Stimulated activated CD4-positive, alpha-beta T cell treated with anti-CD3 and anti-CD28 coated beads, Interleukin-15, amount 100 ng/mL, for 24 hours (primary cell): ENCODE measurements around the gene ADARB2.
"Not testable (repeated sequence)": the region's sequence is repeated elsewhere in the genome, so short reads cannot be mapped to it uniquely, and the experiment has no call there.

Source experiments
- DNase-seq: peaks from one replicate; pipeline ENCODE4 v3.0.0-alpha.2; 2020

Gene ADARB2

DNA sequence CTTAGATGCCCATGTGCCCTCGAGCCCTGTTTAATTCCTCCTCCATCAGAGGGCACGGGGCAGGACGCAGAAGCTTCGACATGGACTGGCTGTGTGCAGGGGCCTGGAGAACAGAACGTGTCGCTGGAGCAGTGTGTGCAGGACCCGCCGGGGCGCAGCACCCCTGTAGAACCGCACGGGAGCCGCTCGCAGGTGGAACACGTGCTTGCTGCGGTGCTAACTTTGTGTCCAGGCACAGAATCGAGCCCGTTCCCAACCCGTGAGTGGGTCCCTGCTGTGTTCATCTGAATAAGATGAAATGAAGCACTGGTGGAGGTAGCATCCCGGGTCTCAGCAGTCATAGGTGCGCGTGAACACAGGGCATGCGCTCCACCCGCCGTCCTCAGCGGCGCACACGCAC, 564.2 kb downstream of the ADARB2 start:
- DNase-seq: no peak

DNA sequence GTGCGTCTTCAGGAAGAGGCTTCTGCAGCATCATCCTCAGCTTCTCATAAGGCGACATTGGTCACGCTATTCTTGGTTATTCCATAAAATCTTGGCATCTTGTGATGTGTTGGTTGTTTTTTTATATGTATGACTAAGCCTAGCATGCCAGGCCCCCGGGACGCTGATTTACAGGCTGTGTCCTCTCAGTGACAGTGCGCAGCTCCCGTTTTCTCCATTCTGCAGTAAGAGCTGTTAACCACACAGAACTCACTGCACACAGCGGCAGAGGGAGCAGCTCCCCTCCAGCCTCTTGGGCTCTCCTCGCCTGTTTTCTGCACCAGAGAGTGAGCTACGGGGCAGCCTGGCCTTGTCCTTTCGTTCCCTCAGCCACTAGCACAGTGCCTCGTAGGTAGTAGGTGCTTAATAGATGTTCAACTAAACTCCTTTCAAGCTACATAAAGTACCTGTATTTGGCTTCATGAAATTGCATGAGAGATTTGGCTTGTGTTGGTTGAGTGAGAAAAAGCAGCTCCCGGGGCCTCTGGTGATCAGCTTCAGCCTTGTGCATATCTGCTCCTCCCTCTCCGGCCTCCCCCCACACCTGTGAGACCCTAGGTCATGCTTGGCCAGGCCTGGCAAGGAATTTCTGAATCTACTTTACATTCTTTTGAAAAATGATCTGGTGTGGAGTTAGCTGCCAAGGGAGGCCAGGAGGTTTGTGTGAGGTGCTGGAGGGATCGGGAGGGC, 564.9 kb downstream of the ADARB2 start:
- no peak for DNase-seq

DNA sequence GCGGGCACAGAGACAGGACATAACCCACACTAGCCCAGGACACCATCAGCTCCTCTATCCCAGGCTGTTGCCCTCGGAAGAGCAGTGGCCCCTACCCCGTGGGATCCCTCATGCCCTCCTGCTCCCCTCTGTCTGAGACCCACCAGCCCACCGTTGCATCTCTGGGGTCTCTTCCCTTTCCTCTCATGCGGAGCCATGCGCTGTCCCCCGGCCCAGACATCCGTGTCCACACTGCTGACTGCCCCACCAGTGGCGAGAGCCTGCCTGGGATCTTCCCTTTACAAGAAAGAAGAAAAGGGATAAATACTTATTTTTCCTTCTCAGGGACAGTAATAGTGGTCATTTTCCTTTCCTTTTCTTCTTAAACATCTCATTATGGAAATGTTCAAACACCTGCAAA, 565.7 kb downstream of the ADARB2 start:
- DNase-seq: no peak

DNA sequence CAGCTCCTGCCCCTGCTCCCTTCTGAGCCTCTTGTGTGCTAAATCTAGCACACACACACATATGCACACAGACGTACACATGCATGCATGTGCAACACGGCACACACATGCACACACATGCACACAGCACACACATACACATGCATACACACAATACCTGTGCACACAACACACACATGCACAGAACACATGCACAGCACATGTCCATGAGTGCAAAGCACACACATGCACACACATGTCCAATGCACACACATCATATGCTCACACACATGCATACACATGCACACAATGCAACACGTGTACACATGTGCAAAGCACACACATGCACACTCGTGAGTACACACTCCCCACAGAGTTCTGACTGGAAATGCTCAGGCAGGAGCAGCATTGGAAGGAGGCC, 566.1 kb downstream of the ADARB2 start:
- no peak for DNase-seq

DNA sequence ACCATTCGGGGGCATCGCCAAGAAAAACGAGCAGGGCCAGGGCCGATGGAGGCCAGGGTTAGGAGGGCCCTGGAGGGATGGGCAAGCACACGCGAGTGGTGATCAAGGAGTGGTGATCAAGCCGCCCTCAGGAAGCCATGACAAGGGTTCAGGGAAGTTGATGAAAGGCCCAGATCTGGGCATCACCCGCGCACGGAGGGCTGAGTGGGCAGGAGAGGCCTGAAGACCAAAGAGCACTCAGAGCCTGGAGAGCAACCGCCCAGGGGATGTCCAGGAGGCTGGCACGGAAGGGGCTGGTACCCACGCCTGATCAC, 566.5 kb downstream of the ADARB2 start:
- DNase-seq: no peak

DNA sequence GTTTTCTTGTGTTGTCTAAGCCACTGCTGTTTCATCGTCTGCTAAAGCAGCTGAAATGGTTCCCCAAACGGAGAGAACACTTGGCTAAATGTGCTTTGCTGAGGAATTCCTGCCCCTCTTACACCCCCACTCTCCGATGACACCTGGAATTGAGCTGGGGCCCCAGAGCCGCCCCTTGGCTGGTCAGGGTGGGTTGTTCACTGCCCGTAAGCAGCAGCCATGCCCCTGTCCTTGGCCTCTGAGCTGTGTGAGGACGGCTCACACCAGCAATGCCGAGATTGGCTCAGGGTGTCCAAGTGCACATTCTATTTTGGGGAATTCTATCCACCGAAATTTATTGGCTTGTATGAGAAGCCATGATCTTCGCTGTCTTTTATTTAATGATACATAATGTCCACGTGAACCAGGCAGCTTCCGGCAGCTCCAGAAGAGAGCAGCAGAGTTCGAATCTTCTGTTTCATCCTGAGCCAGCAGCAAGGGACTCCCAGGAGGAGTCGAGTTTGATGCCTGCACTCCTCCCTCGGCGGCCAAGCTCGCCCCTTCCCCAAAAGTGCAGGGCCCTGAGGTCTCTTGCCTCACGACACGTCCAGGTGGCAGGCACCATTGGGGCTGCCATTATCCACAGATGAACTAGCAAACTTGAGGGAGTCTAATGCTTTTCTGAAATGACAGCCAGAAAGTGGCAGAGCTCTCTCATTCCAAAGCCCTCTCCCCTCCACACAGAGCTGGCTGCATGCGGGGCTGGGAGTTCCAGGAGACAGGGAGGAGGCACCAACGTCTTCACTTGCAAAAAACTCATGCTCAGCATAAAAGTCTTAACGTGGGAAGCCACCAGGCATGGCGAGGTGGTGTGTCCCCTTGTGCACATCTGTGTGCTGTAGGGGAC, 567.1 kb downstream of the ADARB2 start:
- no peak for DNase-seq

DNA sequence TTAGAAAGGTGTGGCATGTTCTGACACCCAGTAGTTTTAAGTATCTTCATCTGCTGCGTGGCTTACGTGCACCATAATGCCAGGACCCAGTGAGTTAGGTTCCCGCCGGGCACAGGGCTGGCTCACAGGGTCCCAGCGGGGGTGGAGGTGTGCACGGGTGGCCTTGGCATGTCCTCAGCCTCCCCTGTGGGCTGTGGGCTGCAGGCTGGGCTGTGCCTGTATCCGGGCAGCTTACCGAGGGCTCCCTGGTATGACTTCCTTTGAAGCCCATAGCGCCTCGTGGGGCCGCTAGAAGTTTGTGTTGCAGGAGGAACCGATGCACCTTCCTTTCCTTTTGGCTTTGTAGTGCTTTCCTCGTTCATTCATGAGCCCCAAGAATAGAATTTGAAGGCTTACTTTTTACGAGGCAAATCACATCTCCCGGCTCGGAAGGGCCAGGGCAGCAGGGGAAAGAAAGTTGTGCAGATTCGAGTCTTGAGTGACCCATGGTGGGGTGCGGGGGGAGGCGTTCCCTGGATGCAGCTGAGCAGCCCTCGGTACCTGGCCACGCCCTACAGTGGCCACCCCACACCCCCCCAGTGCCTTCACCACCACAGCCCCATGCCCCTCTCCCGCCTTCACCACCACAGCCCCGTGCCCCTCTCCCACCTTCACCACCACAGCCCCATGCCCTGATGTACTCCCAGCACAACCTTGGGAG, 568.0 kb downstream of the ADARB2 start:
- DNase-seq: no peak

DNA sequence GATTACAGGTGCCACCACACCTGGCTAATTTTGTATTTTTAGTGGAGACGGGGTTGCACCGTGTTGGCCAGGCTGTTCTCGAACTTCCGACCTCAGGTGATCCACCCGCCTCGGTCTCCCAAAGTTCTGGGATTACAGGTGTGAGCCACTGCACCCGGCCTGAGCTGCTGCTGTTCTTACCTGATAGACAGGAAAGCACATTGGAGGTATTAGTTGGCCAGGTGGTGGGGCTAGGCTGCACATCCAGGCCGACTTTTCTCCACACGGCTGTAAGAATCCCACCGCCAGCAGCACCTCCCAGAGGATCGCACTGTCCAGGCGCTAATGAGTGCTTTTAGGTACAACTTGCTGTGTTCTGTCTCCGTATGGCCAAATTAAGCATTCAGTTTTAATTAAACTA, 568.6 kb downstream of the ADARB2 start:
- no peak for DNase-seq

DNA sequence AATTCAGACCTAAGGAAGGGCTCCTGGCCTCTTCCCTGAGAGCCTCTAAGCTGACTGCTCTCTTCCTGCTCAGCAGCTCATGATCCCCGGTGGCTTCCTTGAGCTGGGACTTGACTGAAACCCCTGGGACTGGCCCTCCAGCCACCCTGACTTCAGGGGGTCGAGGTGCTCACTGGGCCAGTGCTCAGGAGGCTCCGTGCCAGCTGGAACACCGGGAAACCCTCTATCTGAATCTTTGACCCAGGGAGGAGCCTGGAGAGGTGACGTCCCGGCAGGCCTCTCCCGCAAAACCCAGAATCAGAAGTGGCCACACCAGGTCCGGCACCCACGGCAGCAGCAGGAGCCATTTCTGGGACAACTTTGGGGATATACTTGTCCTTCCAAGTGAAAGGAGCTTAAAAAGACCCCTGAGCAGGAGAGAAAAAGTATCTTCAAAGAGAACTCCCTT, 570.5 kb downstream of the ADARB2 start:
- DNase-seq: no peak

DNA sequence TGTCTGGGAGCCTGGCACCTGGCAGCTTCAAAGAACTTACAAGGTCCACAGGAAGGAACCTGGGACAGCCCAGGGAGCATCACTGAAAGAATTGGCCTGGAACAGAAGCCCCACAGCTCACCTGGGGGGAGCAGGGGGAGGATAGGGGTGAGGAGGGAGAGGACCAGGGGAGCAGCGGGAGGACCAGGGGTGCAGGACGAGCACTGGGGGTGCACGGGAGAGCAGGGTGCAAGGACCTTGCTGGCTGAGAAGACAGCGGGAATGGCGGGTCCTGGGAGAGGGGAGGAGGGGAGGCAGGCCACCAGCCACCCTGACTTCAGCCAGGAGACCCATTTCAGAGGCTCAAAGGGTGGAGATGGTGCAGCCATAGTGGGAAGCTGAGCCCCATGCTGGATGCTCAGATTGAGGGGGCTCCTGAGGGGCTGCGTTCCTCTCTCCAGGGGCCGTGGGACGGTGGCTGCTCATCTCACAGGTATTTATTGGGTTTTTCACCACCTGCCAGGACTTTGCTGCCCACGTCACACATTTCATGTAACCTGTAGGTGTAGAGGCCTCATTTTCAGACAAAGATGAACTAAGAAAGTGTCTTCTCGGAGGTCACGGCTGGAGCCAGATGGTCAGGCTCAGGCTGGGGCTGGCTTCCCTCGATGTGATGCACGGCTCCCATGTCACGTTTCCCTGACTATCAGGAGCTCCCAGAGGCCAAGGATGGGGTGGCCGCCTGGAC, 571.1 kb downstream of the ADARB2 start:
- no peak for DNase-seq

DNA sequence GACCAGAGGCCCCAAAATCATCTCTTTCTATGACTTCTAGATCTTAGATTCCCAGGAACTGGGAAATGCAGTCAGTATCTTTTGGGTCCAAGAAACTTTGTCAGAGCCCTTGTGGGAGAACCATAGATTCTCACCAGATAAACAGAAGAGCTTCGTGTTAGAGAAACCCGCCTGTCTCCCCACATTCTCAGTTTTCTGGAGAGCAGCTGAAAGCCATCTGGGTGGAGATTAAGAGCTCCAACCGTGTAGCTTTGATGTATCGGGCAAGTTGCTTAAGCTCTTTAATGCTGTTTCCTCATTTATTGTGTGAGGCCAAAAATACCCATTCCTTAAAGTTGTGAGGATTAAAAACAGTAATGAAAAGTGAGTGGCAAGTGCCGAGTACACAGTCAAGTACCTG, 573.5 kb downstream of the ADARB2 start:
- DNase-seq: no peak

DNA sequence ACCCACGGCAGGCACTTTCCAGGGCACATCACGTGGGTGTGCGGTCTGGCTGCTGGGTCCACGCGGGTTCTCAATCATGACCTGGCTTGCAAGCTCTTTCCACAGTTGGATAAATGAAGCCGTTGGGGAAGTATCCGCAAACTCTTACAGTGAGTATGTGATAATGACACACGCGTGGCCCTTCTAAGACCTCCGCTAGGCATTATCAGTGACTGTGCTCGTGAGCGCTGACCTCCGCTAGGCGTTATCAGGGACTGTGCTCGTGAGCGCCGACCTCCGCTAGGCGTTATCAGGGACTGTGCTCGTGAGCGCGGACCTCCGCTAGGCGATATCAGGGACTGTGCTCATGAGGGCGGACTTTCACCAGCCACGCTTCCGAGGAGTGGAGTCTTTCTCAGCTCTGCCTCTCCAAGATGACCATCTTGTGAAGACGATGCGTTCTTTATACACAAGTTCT, 574.1 kb downstream of the ADARB2 start:
- DNase-seq: no peak

DNA sequence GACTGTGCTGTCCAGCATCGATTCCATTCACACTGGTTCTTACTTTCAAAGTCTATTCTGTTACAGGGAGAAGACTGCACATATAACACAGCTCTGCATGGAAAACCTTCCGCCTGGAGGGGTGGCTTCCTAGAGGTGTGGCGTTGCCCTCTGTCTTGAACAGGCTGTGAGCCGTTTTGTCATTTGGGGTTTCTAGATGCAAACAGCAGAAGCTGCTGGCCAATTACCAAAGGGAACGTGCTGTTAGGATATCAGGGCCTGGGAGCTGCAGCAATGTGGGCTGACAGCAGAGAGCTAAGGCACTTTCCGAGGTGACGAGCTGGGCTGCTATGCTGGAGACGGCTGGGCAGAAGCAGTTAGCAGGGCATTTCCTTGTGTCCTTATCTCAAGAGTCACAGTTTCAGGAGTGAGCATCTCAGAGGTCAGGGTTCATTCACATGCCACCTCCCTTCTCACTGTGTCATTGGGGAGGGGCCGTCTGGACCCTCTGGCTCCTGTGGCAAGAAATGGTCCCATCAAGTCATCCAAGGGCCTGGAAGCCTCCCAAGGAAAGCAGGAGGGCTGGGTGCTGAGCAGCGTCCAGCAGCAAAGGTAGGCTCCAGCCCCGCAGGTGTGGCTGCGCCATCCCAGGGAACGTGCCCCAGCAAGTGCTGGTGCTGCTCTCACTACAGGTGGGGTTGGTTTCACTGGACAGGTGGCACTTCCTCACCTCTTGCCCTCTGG, 574.7 kb downstream of the ADARB2 start:
- DNase-seq: no peak

DNA sequence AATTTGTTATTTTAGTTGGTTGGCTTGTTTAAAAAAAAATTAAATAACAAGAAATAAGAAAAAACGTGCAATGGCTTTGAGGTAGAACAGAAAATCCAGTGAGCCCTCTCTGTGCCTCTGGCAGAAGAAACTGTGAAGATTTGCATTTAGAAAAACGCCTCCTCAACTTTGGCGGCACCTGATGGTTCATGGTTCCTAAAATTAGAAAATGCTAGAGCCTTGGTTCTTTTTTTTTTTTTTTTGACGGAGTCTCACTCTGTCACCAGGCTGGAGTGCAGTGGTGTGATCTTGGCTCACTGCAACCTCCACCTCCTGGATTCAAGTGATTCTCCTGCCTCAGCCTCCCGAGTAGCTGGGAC, 576.0 kb downstream of the ADARB2 start:
- DNase-seq: not testable (repeated sequence)

DNA sequence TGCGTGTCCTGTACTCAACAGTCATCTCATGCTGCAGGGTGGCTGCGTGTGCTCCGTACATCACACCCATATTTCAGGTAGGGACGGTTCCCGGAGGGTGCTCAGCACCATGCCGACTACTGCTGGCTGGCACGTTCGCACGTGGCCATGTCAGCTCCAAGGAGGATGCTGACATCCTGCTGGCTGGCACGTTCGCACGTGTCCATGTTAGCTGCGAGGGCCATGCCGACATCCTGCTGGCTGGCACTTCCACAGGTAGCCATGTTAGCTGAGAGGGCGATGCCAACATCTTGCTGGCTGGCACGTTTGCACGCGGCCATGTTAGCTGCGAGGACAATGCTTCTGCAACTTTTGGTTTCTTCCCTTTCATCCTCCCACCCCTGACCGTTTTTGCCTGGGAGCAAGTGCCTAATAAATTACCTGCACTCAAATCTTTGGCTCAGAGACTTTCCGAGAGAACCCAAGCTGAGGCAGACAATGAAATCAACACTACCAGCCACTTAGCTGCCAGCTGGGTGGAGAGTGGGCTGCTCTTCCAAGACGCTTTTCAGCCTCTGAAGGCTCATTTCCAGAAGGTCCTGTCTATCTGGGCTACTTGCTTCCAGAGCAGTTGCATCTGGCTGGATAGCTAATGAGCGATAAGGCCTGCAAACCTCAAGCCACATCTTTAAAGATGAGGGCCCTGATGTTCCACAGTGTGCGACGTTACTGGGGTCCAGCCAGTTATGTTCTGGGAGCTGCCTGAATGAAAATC, 576.6 kb downstream of the ADARB2 start:
- DNase-seq: no peak

DNA sequence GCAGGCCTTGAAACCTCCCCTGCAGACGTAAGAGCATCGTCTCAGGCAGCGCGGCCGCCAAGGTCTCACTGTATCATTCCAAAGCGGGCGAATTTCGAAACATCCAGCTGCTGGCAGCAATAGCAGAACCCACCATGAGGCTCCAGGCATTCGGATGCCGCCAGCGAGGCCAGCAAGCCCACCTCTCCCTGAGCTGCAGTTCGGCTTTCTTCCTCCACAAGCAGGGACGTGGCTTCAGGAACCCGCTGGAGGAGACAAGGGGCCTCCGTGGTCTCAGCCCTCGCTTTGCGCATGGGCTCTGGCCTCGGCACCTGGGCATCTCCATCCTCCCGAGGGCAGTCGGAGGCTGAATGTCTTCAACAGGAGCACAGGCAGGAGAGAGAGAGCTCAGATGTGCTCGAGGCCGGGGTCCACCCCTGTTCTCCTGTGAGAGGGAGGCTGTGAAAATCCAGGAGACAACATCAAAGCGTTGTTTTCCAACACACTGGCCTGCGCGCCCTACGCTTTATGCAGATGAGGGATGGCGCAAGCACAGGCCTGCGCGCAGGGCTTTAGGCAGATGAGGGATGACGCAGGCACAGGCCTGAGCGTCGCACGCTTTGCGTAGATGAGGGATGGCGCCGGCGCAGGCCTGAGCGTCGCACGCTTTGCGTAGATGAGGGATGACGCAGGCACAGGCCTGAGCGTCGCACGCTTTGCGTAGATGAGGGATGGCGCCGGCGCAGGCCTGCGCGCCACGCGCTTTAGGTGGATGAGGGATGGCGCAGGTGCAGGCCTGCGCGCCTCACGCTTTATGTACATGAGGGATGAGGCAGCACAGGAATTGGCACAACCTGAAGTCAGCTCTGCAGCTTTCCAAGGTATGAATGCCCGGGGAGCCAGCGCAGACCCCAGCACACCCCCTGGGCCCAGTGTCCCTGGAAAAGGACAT, 577.9 kb downstream of the ADARB2 start:
- DNase-seq: no peak

DNA sequence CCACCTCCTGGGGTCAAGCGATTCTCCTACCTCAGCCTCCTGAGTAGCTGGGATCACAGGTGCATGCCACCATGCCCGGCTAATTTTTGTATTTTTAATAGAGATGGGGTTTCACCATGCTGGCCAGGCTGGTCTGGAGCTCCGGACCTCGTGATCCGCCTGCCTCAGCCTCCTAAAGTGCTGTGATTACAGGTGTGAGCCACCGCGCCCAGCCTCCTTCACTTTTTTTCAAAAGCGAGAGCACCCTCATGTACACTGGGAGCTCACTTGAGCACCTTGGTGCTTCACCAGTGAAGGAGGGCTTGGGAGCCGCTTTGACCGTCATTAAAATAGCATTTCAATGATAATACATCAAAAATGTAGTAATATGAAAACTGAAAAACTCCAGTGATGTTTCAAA, 578.8 kb downstream of the ADARB2 start:
- DNase-seq: not testable (repeated sequence)

DNA sequence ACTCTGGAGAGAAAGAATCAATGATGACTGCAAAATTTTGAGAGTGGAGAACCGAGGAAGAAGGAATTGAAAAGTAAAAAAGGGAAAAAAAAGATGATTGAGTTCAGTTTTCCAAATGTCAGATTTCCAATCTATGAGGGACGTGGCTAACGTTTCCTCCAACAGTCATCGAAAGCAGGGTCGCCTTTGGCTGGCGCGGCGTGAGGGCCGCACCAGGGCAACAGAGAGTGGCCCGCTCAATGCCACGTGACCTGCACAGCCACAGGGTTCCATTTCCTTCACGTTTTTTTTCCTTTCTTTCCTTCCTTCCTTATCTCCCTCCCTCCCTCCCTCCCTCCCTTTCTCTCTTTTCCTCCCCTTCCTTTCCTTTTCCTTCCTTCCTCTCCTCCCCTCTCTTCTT, 579.3 kb downstream of the ADARB2 start:
- DNase-seq: no peak

DNA sequence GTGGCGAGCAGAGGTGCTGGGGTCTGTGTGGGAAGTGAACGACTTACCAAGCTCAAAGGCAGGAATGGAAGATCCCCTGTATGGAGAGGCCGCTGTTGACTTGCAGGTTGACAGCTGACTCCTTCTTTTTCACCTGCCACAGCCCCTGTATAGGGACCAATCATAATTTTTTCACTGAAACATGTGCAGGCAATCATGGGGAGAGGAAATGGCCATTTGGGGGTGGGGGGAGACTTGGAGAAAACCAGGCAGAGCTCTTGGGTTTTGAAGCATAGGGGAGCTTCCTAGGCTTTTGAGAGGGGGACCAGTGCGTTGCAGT, 579.8 kb downstream of the ADARB2 start:
- no peak for DNase-seq

DNA sequence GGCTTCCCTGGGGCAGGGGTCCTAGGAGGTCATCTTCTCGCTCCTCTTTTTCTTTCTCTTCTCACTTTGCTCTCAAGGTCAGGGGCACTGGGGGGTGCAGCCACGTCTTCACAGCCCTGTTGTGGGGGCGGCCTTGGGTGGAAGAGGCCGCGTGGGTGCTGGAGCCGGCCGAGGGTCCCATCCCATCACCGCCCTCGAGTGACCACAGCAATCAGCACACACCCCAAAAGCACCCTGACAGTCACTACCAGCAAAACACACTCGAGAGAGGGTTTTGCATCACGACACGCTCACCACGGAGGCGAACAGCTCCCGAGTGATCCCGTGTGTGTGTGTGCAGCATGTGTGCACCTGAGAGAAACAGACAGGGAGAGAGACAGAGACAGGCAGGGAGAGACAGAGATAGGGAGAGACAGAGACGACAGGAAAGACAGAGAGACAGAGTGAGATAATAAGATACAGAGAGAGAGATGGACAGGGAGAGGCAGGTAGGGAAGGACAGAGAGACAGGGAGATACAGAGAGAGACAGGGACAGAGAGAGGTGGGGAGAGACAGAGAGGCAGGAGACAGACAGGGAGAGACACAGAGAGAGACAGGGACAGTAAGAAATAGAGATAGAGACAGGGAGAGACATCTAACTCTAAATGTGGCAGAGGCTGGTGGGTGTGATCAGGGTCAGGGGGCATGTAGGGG, 580.3 kb downstream of the ADARB2 start:
- no peak for DNase-seq
